Measurements from ENCODE around the gene HHATL. TPM values are rescaled to one million over a fixed set of nuclear protein-coding genes. Genes with fewer than 3 reads are reported as not detected.
A peak's percentile ranks its signal among the peaks of the same experiment; 100 is the strongest.

The HHATL gene
- total RNA-seq, 1 donor from 2014 or later = not detected

DNA sequence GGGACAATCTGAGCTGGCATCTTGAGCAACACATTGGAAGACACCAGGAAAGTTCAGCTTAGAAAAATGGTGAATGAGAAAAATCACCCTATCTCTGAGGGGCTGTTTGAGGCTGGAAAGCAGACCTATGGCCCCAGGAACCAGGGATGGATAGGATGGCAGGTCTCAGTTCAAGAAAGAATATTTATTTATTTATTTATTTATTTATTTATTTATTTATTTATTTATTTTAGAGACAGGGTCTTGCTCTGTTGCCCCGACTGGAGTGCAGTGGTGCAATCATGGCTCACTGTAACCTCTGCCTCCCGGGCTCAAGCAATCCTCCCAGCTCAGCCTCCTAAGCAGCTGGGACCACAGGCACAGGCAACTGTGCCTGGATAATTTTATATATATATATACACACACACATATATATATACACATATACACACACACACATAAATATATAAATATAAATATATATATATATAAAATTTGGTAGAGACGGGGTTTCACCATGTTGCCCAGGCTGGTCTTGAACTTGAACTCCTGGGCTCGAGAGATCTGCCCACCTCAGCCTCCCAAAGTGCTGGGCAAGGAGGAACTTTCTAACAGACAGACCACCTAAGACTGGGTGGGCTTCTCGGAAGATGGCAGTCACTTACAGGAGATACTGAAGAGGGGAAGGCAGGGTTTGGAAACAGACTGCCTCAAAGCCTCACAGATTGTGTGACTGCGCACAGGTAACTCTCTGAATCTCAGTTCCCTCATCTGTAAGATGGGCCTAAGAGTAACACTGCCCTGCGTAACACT is 40.8 kb upstream of the HHATL start:
- FAIRE-seq = no peak

DNA sequence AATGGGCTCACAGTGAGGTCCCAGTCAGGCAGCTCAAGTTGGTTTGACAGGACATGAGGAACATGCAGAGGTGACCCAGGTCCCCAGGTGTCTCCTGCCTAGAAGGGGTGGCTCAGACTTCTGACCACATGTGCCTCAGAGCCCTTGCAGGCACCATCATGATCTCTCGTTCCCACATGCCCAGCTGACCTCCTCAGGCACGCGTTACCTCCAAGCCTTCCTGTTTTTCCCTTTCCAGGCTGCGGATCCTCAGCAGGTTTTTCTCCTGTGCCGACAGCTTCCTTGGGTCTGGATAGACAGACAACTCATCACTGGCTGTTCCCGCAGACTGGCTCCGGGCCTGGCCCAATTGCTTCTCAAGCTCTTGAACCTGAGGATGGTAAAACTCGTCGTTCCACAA is 40.1 kb upstream of the HHATL start:
- Histone ChIP-seq H3K4me1 (ENCODE audit: insufficient read depth, low read length) (no peaks in the 10 kb centered on the region), H3K79me2 (ENCODE audit: insufficient read depth, low read length) (no peaks in the 10 kb centered on the region), H3K27me3 (ENCODE audit: insufficient read depth, low read length) (no peaks in the 10 kb centered on the region), H3K9ac (ENCODE audit: low read length) (no peak overlapping the region), H3K4me2 (ENCODE audit: low read length) (no peak overlapping the region), H3K4me3 (ENCODE audit: insufficient read depth, low read depth, low read length) (no peak overlapping the region), H4K20me1 (ENCODE audit: insufficient read depth, low read length) (no peaks in the 10 kb centered on the region), H3K9me3 (ENCODE audit: insufficient read depth, low read depth, low read length) (no peaks in the 10 kb centered on the region), H3K27ac (ENCODE audit: low read depth, low read length) (no peak overlapping the region), H3K36me3 (ENCODE audit: insufficient read depth, low read length) (no peaks in the 10 kb centered on the region), H2AFZ (ENCODE audit: low read depth, low read length) (no peak overlapping the region)
- no peak overlapping the region for H3K27ac Mint-ChIP-seq (ENCODE audit: unreplicated experiment)
- no peak overlapping the region for H3K4me3 Mint-ChIP-seq (ENCODE audit: unreplicated experiment)
- H3K9me3 Mint-ChIP-seq (ENCODE audit: unreplicated experiment) = peaks cover 2% of the 10 kb centered on the region
- FAIRE-seq (no peak), DNase-seq (ENCODE audit: low read depth) (no peak)
- peaks cover 9% of the 10 kb centered on the region for H3K27me3 Mint-ChIP-seq (ENCODE audit: low read depth, unreplicated experiment)
- no peaks in the 10 kb centered on the region for H3K4me1 Mint-ChIP-seq (ENCODE audit: low read depth, unreplicated experiment)
- TF ChIP-seq, protein P1, sequence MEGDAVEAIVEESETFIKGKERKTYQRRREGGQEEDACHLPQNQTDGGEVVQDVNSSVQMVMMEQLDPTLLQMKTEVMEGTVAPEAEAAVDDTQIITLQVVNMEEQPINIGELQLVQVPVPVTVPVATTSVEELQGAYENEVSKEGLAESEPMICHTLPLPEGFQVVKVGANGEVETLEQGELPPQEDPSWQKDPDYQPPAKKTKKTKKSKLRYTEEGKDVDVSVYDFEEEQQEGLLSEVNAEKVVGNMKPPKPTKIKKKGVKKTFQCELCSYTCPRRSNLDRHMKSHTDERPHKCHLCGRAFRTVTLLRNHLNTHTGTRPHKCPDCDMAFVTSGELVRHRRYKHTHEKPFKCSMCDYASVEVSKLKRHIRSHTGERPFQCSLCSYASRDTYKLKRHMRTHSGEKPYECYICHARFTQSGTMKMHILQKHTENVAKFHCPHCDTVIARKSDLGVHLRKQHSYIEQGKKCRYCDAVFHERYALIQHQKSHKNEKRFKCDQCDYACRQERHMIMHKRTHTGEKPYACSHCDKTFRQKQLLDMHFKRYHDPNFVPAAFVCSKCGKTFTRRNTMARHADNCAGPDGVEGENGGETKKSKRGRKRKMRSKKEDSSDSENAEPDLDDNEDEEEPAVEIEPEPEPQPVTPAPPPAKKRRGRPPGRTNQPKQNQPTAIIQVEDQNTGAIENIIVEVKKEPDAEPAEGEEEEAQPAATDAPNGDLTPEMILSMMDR (IDR thresholded peaks at IDR 0.05; ENCODE audit: insufficient read depth, low read depth, low read length) = no peak
- no peak for TF ChIP-seq EZH2 (IDR thresholded peaks at IDR 0.05; ENCODE audit: insufficient read depth, low read length)
- no peaks in the 10 kb centered on the region for H3K36me3 Mint-ChIP-seq (ENCODE audit: low read depth, unreplicated experiment)

More for the DNA sequence above, 40.8 kb upstream of the HHATL start:
- Histone ChIP-seq H3K4me1 (ENCODE audit: insufficient read depth, low read length) (no peaks in the 10 kb centered on the region), H4K20me1 (ENCODE audit: insufficient read depth, low read length) (no peaks in the 10 kb centered on the region), H3K79me2 (ENCODE audit: insufficient read depth, low read length) (no peaks in the 10 kb centered on the region), H3K27me3 (ENCODE audit: insufficient read depth, low read length) (no peaks in the 10 kb centered on the region), H3K4me2 (ENCODE audit: low read length) (no peak overlapping the region), H3K4me3 (ENCODE audit: insufficient read depth, low read depth, low read length) (no peak overlapping the region), H3K36me3 (ENCODE audit: insufficient read depth, low read length) (no peaks in the 10 kb centered on the region), H3K9me3 (ENCODE audit: insufficient read depth, low read depth, low read length) (no peaks in the 10 kb centered on the region), H3K27ac (ENCODE audit: low read depth, low read length) (no peak overlapping the region), H2AFZ (ENCODE audit: low read depth, low read length) (no peak overlapping the region), H3K9ac (ENCODE audit: low read length) (no peak overlapping the region)
- TF ChIP-seq, protein P1 (IDR thresholded peaks at IDR 0.05; ENCODE audit: insufficient read depth, low read depth, low read length) = no peak
- no peak for TF ChIP-seq EZH2 (IDR thresholded peaks at IDR 0.05; ENCODE audit: insufficient read depth, low read length)
- H3K27ac Mint-ChIP-seq (ENCODE audit: unreplicated experiment) = peak overlapping the region; percentile 20
- peaks cover 9% of the 10 kb centered on the region for H3K27me3 Mint-ChIP-seq (ENCODE audit: low read depth, unreplicated experiment)
- DNase-seq (ENCODE audit: low read depth) = no peak
- H3K4me1 Mint-ChIP-seq (ENCODE audit: low read depth, unreplicated experiment) = no peaks in the 10 kb centered on the region
- H3K4me3 Mint-ChIP-seq (ENCODE audit: unreplicated experiment) = no peak overlapping the region
- H3K36me3 Mint-ChIP-seq (ENCODE audit: low read depth, unreplicated experiment) = no peaks in the 10 kb centered on the region
- peaks cover 2% of the 10 kb centered on the region for H3K9me3 Mint-ChIP-seq (ENCODE audit: unreplicated experiment)

GRCh38 chr3:42742259-42742658 is 39.7 kb upstream of the HHATL start:
- Histone ChIP-seq H3K27me3 (ENCODE audit: insufficient read depth, low read length) (no peaks in the 10 kb centered on the region), H3K9ac (ENCODE audit: low read length) (no peak overlapping the region), H3K4me3 (ENCODE audit: insufficient read depth, low read depth, low read length) (no peak overlapping the region), H4K20me1 (ENCODE audit: insufficient read depth, low read length) (no peaks in the 10 kb centered on the region), H3K27ac (ENCODE audit: low read depth, low read length) (no peak overlapping the region), H3K9me3 (ENCODE audit: insufficient read depth, low read depth, low read length) (no peaks in the 10 kb centered on the region), H3K36me3 (ENCODE audit: insufficient read depth, low read length) (no peaks in the 10 kb centered on the region), H3K79me2 (ENCODE audit: insufficient read depth, low read length) (no peaks in the 10 kb centered on the region), H2AFZ (ENCODE audit: low read depth, low read length) (no peak overlapping the region), H3K4me2 (ENCODE audit: low read length) (no peak overlapping the region), H3K4me1 (ENCODE audit: insufficient read depth, low read length) (no peaks in the 10 kb centered on the region)
- H3K4me3 Mint-ChIP-seq (ENCODE audit: unreplicated experiment) = no peak overlapping the region
- H3K36me3 Mint-ChIP-seq (ENCODE audit: low read depth, unreplicated experiment) = no peaks in the 10 kb centered on the region
- FAIRE-seq (no peak), DNase-seq (ENCODE audit: low read depth) (no peak)
- peaks cover 9% of the 10 kb centered on the region for H3K27me3 Mint-ChIP-seq (ENCODE audit: low read depth, unreplicated experiment)
- peaks cover 4% of the 10 kb centered on the region for H3K9me3 Mint-ChIP-seq (ENCODE audit: unreplicated experiment)
- no peak overlapping the region for H3K27ac Mint-ChIP-seq (ENCODE audit: unreplicated experiment)
- no peak for TF ChIP-seq EZH2 (IDR thresholded peaks at IDR 0.05; ENCODE audit: insufficient read depth, low read length)
- TF ChIP-seq, protein P1 (IDR thresholded peaks at IDR 0.05; ENCODE audit: insufficient read depth, low read depth, low read length) = no peak
- H3K4me1 Mint-ChIP-seq (ENCODE audit: low read depth, unreplicated experiment) = no peaks in the 10 kb centered on the region
